HS-27A (cell line): ENCODE data around the gene SETD5.

Experiments
- DNase-seq: peaks from one replicate; pipeline ENCODE4 v3.0.0-alpha.2; 2012; ENCODE audit warnings: low read depth, missing footprints

Gene SETD5

GRCh38 chr3:9388562-9389272 is 8.7 kb upstream of the SETD5 start:
- DNase-seq: no peak

- DNase-seq: no peak
These were observed 7.0 kb upstream of the SETD5 start for GRCh38 chr3:9390265-9390888.

- no peak for DNase-seq
These were observed 5.4 kb upstream of the SETD5 start for GRCh38 chr3:9392041-9392440.

GRCh38 chr3:9395570-9396300 is 1.7 kb upstream of the SETD5 start:
- no peak for DNase-seq

- peak; percentile 88 for DNase-seq
These were observed 1.1 kb upstream of the SETD5 start for GRCh38 chr3:9396301-9396631.

- DNase-seq: peak; percentile 99
These were observed 633 bp upstream of the SETD5 start for GRCh38 chr3:9396632-9397331.

- DNase-seq: peak; percentile 47
These were observed 688 bp downstream of the SETD5 start for GRCh38 chr3:9397906-9398699.

- peak; percentile 39 for DNase-seq
These were observed 1.4 kb downstream of the SETD5 start for GRCh38 chr3:9398700-9399336.

GRCh38 chr3:9399337-9399703 is 1.9 kb downstream of the SETD5 start:
- no peak for DNase-seq

GRCh38 chr3:9399746-9400145 is 2.3 kb downstream of the SETD5 start:
- peak; percentile 51 for DNase-seq

GRCh38 chr3:9400616-9401015 is 3.2 kb downstream of the SETD5 start:
- DNase-seq: no peak

GRCh38 chr3:9401986-9402385 is 4.6 kb downstream of the SETD5 start:
- DNase-seq: no peak

GRCh38 chr3:9402410-9403228 is 5.2 kb downstream of the SETD5 start:
- DNase-seq: no peak

- no peak for DNase-seq
These were observed 6.0 kb downstream of the SETD5 start for GRCh38 chr3:9403463-9403862.

GRCh38 chr3:9404680-9405079 is 7.3 kb downstream of the SETD5 start:
- no peak for DNase-seq

- DNase-seq: no peak
These were observed 8.3 kb downstream of the SETD5 start for GRCh38 chr3:9405756-9406155.

- DNase-seq: no peak
These were observed 9.6 kb downstream of the SETD5 start for GRCh38 chr3:9406856-9407626.

- DNase-seq: no peak
These were observed 10.6 kb downstream of the SETD5 start for GRCh38 chr3:9408061-9408460.

GRCh38 chr3:9408546-9408945 is 11.1 kb downstream of the SETD5 start:
- no peak for DNase-seq
